ENCODE measurements around the gene ATP2B2.

Gene ATP2B2

GRCh38 chr3:10447110-10447509 is 58.3 kb downstream of the ATP2B2 start:
- DNase-seq: no peak

GRCh38 chr3:10445561-10446175 is 59.7 kb downstream of the ATP2B2 start:
- DNase-seq: no peak

GRCh38 chr3:10444511-10444910 is 60.9 kb downstream of the ATP2B2 start:
- DNase-seq: no peak

- DNase-seq: no peak
Observed at GRCh38 chr3:10444110-10444429, 61.3 kb downstream of the ATP2B2 start.

- DNase-seq: no peak
Observed at GRCh38 chr3:10443272-10444109, 61.9 kb downstream of the ATP2B2 start.

- DNase-seq: no peak
Observed at GRCh38 chr3:10442151-10442795, 63.1 kb downstream of the ATP2B2 start.

GRCh38 chr3:10440684-10441083 is 64.7 kb downstream of the ATP2B2 start:
- no peak for DNase-seq

- DNase-seq: no peak
Observed at GRCh38 chr3:10438902-10439610, 66.3 kb downstream of the ATP2B2 start.

GRCh38 chr3:10437995-10438901 is 67.1 kb downstream of the ATP2B2 start:
- no peak for DNase-seq

GRCh38 chr3:10437272-10437994 is 68.0 kb downstream of the ATP2B2 start:
- DNase-seq: no peak

- no peak for DNase-seq
Observed at GRCh38 chr3:10435850-10436249, 69.5 kb downstream of the ATP2B2 start.

- DNase-seq: no peak
Observed at GRCh38 chr3:10434938-10435336, 70.4 kb downstream of the ATP2B2 start.

GRCh38 chr3:10434144-10434937 is 71.0 kb downstream of the ATP2B2 start:
- DNase-seq: no peak

GRCh38 chr3:10432931-10433330 is 72.5 kb downstream of the ATP2B2 start:
- no peak for DNase-seq

- no peak for DNase-seq
Observed at GRCh38 chr3:10432156-10432845, 73.1 kb downstream of the ATP2B2 start.

GRCh38 chr3:10430805-10431204 is 74.6 kb downstream of the ATP2B2 start:
- DNase-seq: no peak

- no peak for DNase-seq
Observed at GRCh38 chr3:10428406-10429091, 76.8 kb downstream of the ATP2B2 start.

GRCh38 chr3:10426346-10427220 is 78.8 kb downstream of the ATP2B2 start:
- no peak for DNase-seq

Measured in NCI-H1436 treated with DMSO at 0.1 percent for 48 hours (cell line).